Naive B cell (primary cell): Measurements from ENCODE around the gene KRT31. TPM values are rescaled to one million over a fixed set of nuclear protein-coding genes. Genes with fewer than 3 reads are reported as not detected.
A peak's percentile ranks its signal among the peaks of the same experiment; 100 is the strongest.
"Not testable (repeated sequence)": the region's sequence is repeated elsewhere in the genome, so short reads cannot be mapped to it uniquely, and the experiment has no call there.

ENCODE experiments used
- ATAC-seq, 2 donors: fragments of 150-1000 bp; cut with Tn5 transposase; 2 replicates each; pipeline ENCODE4 v1.10.0; 2021; ENCODE audit warnings: low read depth in 2 of 2, mild to moderate bottlenecking in 2 of 2, moderate library complexity in 2 of 2
- DNase-seq: peaks from one replicate; pipeline ENCODE4 v3.0.0; 2022
- H3K27ac Mint-ChIP-seq, 6 donors: one replicate each; pipeline ENCODE4 v1.8.0; 2020 to 2022; ENCODE audit warnings: mild to moderate bottlenecking in 6 of 6, mixed read lengths in 6 of 6, moderate library complexity in 5 of 6, inconsistent platforms in 2 of 6
- H3K27me3 Mint-ChIP-seq, 3 donors: one replicate each; pipeline ENCODE4 v1.8.0; 2021 to 2022; ENCODE audit warnings: mixed read lengths in 3 of 3, mild to moderate bottlenecking in 1 of 3
- H3K36me3 Mint-ChIP-seq, 2 donors: one replicate each; pipeline ENCODE4 v1.8.0; 2020 to 2022; ENCODE audit warnings: mixed read lengths in 2 of 2, inconsistent platforms in 1 of 2, mild to moderate bottlenecking in 1 of 2
- H3K4me1 Mint-ChIP-seq, 3 donors: one replicate each; pipeline ENCODE4 v1.8.0; 2020 to 2022; ENCODE audit warnings: mixed read lengths in 3 of 3, inconsistent platforms in 1 of 3, mild to moderate bottlenecking in 1 of 3, moderate library complexity in 1 of 3
- H3K4me3 Mint-ChIP-seq, 8 donors: one replicate each; pipeline ENCODE4 v1.8.0; 2020 to 2022; ENCODE audit warnings: mild to moderate bottlenecking in 8 of 8, mixed read lengths in 8 of 8, moderate library complexity in 8 of 8, inconsistent platforms in 2 of 8
- H3K9me3 Mint-ChIP-seq, 7 donors: one replicate each; pipeline ENCODE4 v1.8.0; 2020 to 2022; ENCODE audit warnings: mixed read lengths in 7 of 7, mild to moderate bottlenecking in 5 of 7, inconsistent platforms in 2 of 7, moderate library complexity in 1 of 7
- polyA plus RNA-seq, 6 donors: library from polyadenylated mRNA; unstranded; fragments of 300-500 nt; fragmentation: Illumina TruSeq; gene quantifications; one replicate each; pipeline ENCODE4 v1.2.3, GENCODE V29; 2021; ENCODE audit warnings: low read depth in 6 of 6

KRT31 gene
- polyA plus RNA-seq, 6 donors from 2014 or later = not detected

DNA sequence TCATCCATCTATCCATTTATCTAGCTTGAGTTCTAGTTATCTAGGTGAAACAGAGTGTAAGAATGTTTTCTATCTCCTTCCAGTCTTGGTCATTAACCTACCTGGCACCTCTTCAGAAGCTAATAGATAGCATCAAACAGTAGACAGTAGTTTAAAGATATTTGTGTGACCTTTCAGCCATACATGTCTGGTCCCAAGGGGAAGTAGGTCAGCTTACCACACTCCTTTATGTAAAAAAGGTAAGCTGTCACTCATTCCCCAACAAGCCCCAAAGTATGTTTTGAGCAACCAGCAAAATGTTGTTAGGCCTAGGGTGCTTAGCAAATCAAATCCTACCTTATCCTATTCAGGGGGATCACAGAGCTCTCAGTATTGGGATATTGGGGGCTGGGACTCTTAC is 31.3 kb downstream of the KRT31 start:
- no peaks in the 10 kb centered on the region for H3K36me3 Mint-ChIP-seq
- peaks cover 0 to 9% (median 0%) of the 10 kb centered on the region in 7 donors for H3K9me3 Mint-ChIP-seq
- H3K4me1 Mint-ChIP-seq = no peaks in the 10 kb centered on the region
- H3K27me3 Mint-ChIP-seq = peaks cover 6 to 38% (median 23%) of the 10 kb centered on the region in 3 donors
- no peak for ATAC-seq
- no peak overlapping the region for H3K4me3 Mint-ChIP-seq
- DNase-seq = no peak
- no peak overlapping the region for H3K27ac Mint-ChIP-seq

DNA sequence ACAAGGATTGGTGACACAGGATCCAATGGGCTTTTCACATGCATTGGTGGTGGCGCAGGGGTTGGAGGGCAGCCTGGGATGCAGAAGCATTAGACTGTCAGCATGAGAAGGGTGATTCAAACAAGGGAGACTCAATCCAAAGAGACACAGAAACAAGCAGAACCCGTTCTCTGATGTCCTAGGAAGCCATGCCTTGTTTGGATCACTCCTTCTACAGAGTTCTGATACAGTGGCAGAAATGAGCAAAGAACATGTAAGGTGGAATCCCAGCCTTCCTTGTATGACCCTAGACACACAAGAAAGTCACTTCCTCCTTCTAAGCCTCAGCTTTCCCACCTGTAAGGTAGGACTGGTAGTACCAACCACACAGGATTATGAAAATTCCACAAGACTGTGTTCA is 33.5 kb downstream of the KRT31 start:
- Mint-ChIP-seq H3K4me3 (peak overlapping the region in 1 of 8 donors; percentile 48), H3K27ac (no peak overlapping the region), H3K27me3 (peaks cover 8 to 34% (median 10%) of the 10 kb centered on the region in 3 donors), H3K4me1 (no peaks in the 10 kb centered on the region), H3K9me3 (peaks cover 0 to 22% (median 9%) of the 10 kb centered on the region in 7 donors), H3K36me3 (no peaks in the 10 kb centered on the region)
- ATAC-seq = no peak
- no peak for DNase-seq

GRCh38 chr17:41360296-41360995 is 37.0 kb downstream of the KRT31 start:
- H3K27me3 Mint-ChIP-seq = peaks cover 15 to 44% (median 16%) of the 10 kb centered on the region in 3 donors
- no peak overlapping the region for H3K4me3 Mint-ChIP-seq
- DNase-seq (no peak), ATAC-seq (no peak)
- H3K36me3 Mint-ChIP-seq = peaks cover 0 to 4% of the 10 kb centered on the region in 2 donors
- no peaks in the 10 kb centered on the region for H3K4me1 Mint-ChIP-seq
- peak overlapping the region in 1 of 6 donors; percentile 12 for H3K27ac Mint-ChIP-seq
- peaks cover 0 to 30% (median 11%) of the 10 kb centered on the region in 7 donors for H3K9me3 Mint-ChIP-seq

DNA sequence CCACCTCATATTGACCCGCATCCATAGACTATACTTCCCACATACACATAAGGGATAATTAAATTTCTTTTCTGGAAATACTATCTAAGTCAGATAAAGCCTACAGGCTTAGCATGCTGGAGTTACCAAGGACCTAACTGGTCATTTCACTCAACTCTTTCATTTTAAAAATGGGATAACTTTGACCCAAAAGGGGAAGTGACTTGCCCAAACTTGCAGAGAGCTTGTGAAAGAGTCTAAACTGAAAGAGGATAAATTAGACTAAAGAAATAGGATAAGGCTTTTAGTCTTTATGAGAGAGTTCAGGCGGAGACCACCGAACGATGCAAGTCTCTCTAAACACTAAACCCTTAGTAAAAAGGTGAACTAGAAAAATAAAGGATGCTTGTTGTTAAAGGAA is 42.9 kb downstream of the KRT31 start:
- Mint-ChIP-seq H3K27ac (no peak overlapping the region), H3K4me3 (no peak overlapping the region), H3K9me3 (peaks cover 0 to 8% (median 4%) of the 10 kb centered on the region in 7 donors), H3K27me3 (peaks cover 28 to 56% (median 42%) of the 10 kb centered on the region in 3 donors), H3K36me3 (peaks cover 4 to 8% of the 10 kb centered on the region in 2 donors), H3K4me1 (no peaks in the 10 kb centered on the region)
- ATAC-seq (no peak), DNase-seq (no peak)

- Mint-ChIP-seq H3K27ac (no peak overlapping the region), H3K36me3 (peaks cover 4 to 8% of the 10 kb centered on the region in 2 donors), H3K27me3 (peaks cover 27 to 50% (median 46%) of the 10 kb centered on the region in 3 donors), H3K9me3 (peaks cover 0 to 8% (median 3%) of the 10 kb centered on the region in 7 donors), H3K4me1 (no peaks in the 10 kb centered on the region), H3K4me3 (no peak overlapping the region)
- DNase-seq (no peak), ATAC-seq (no peak)
Measured at GRCh38 chr17:41352597-41353366, 44.6 kb downstream of the KRT31 start.

GRCh38 chr17:41351177-41351576 is 46.2 kb downstream of the KRT31 start:
- Mint-ChIP-seq H3K27ac (no peak overlapping the region), H3K4me3 (no peak overlapping the region), H3K27me3 (peaks cover 23 to 40% (median 35%) of the 10 kb centered on the region in 3 donors), H3K36me3 (peaks cover 0 to 8% of the 10 kb centered on the region in 2 donors), H3K9me3 (peaks cover 0 to 4% (median 0%) of the 10 kb centered on the region in 7 donors), H3K4me1 (no peaks in the 10 kb centered on the region)
- no peak for ATAC-seq
- no peak for DNase-seq

DNA sequence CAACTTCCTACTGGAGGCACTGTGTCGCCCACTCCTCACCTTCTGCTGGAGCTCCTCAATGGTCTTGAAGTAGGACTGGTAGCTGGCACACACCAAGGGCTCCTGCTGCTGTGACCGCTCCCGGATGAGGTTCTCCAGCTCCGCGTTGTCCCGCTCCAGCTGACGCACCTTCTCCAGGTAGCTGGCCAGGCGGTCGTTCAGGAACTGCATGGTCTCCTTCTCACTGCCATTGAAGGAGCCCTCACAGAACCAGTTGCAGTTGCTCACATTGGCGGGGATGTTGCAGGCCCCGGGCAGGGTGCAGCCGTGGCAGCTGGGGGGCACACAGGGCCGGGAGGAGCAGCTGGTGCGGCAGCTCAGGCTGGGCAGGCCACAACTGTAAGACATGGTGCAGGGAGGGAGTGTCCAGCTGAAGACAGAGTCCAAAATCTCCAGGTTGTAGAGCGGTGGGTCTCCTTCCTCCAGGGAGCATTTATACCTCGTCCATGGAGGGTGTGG is 47.0 kb downstream of the KRT31 start, which contains the start of gene KRT33A:
Gene KRT33A (minus strand): TSS at position 448 of the 498 bp plus-strand sequence. CDS start 61 bp downstream, at position 387.
- not testable (repeated sequence) for H3K4me3 Mint-ChIP-seq, H3K4me1 Mint-ChIP-seq, ATAC-seq, H3K9me3 Mint-ChIP-seq, DNase-seq, H3K36me3 Mint-ChIP-seq
- Mint-ChIP-seq H3K27ac (peak within 1 kb of the TSS in 1 of 6 donors; percentile 26), H3K27me3 (peaks cover 20 to 38% (median 32%) of the 10 kb centered on the region in 3 donors)

GRCh38 chr17:41347869-41348760 is 49.3 kb downstream of the KRT31 start:
- DNase-seq (no peak), ATAC-seq (no peak)
- Mint-ChIP-seq H3K27ac (peak overlapping the region in 1 of 6 donors; percentile 26), H3K27me3 (peaks cover 12 to 34% (median 34%) of the 10 kb centered on the region in 3 donors), H3K4me3 (no peak overlapping the region), H3K4me1 (no peaks in the 10 kb centered on the region), H3K36me3 (peaks cover 0 to 13% of the 10 kb centered on the region in 2 donors), H3K9me3 (peaks cover 0 to 11% (median 3%) of the 10 kb centered on the region in 7 donors)

GRCh38 chr17:41346421-41346820 is 51.0 kb downstream of the KRT31 start:
- not testable (repeated sequence) for ATAC-seq

DNA sequence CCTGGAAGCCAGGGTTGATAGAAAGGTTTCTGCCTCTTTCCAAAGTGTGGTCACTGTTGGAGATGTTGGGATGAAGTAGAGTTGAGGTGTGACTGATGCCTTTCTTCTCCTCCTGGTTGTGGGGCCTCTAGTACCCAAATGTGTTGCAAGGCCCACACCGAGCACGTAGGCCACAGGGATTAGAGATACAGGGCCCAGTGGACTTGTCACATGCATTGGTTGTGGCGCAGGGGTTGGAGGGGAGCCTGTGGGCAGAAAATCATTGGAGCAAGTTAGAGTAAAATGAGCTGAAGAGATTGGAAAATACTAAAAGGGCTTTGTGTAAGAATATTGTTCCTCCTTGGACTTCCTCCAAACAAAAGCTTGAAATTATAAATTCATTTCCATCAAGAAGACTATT is 51.4 kb downstream of the KRT31 start:
- Mint-ChIP-seq H3K27me3 (peaks cover 0 to 27% (median 20%) of the 10 kb centered on the region in 3 donors), H3K4me1 (peaks cover 0 to 2% (median under 1%) of the 10 kb centered on the region in 3 donors), H3K9me3 (peaks cover 8 to 24% (median 10%) of the 10 kb centered on the region in 7 donors), H3K36me3 (peaks cover 0 to 12% of the 10 kb centered on the region in 2 donors), H3K4me3 (no peak overlapping the region), H3K27ac (no peak overlapping the region)
- ATAC-seq = no peak
- DNase-seq = no peak

More at GRCh38 chr17:41346421-41346820, 51.0 kb downstream of the KRT31 start:
- peaks cover 0 to 12% of the 10 kb centered on the region in 2 donors for H3K36me3 Mint-ChIP-seq
- H3K4me1 Mint-ChIP-seq, H3K27ac Mint-ChIP-seq, DNase-seq, H3K4me3 Mint-ChIP-seq: not testable (repeated sequence)
- H3K27me3 Mint-ChIP-seq = peaks cover 0 to 28% (median 21%) of the 10 kb centered on the region in 3 donors
- peaks cover 8 to 24% (median 10%) of the 10 kb centered on the region in 7 donors for H3K9me3 Mint-ChIP-seq
